ENCODE measurements around the gene RPL36.

Gene RPL36

GRCh38 chr19:5690125-5690954 lies at the start of gene RPL36:
Gene RPL36 (plus strand): TSS chr19:5690295. CDS start chr19:5690508, 213 bp downstream.
- peak; percentile 81 for DNase-seq

GRCh38 chr19:5641171-5641570 lies 48.9 kb upstream of the RPL36 start:
- DNase-seq: no peak

- no peak for DNase-seq
Measured at GRCh38 chr19:5642204-5642603, 47.9 kb upstream of the RPL36 start.

GRCh38 chr19:5643060-5643459 lies 47.0 kb upstream of the RPL36 start:
- no peak for DNase-seq

- no peak for DNase-seq
Measured at GRCh38 chr19:5644037-5644436, 46.1 kb upstream of the RPL36 start.

- DNase-seq: no peak
Measured at GRCh38 chr19:5645409-5645808, 44.7 kb upstream of the RPL36 start.

GRCh38 chr19:5646703-5647102 lies 43.4 kb upstream of the RPL36 start:
- no peak for DNase-seq

GRCh38 chr19:5648464-5648863 lies 41.6 kb upstream of the RPL36 start:
- no peak for DNase-seq

- no peak for DNase-seq
Measured at GRCh38 chr19:5651361-5651760, 38.7 kb upstream of the RPL36 start.

- no peak for DNase-seq
Measured at GRCh38 chr19:5652261-5652660, 37.8 kb upstream of the RPL36 start.

- no peak for DNase-seq
Measured at GRCh38 chr19:5654931-5655330, 35.2 kb upstream of the RPL36 start.

- DNase-seq: no peak
Measured at GRCh38 chr19:5655412-5655811, 34.7 kb upstream of the RPL36 start.

GRCh38 chr19:5661483-5661882 lies 28.6 kb upstream of the RPL36 start:
- DNase-seq: no peak

GRCh38 chr19:5663904-5664303 lies 26.2 kb upstream of the RPL36 start:
- DNase-seq: no peak

- DNase-seq: no peak
Measured at GRCh38 chr19:5664515-5664914, 25.6 kb upstream of the RPL36 start.

- DNase-seq: peak; percentile 29
Measured at GRCh38 chr19:5665781-5666513, 24.1 kb upstream of the RPL36 start.

GRCh38 chr19:5666921-5667610 lies 23.0 kb upstream of the RPL36 start:
- DNase-seq: no peak

- no peak for DNase-seq
Measured at GRCh38 chr19:5667751-5668271, 22.3 kb upstream of the RPL36 start.

GRCh38 chr19:5669212-5669611 lies 20.9 kb upstream of the RPL36 start:
- DNase-seq: no peak

- no peak for DNase-seq
Measured at GRCh38 chr19:5671600-5671999, 18.5 kb upstream of the RPL36 start.

- DNase-seq: no peak
Measured at GRCh38 chr19:5672708-5673459, 17.2 kb upstream of the RPL36 start.

- DNase-seq: no peak
Measured at GRCh38 chr19:5673752-5674151, 16.3 kb upstream of the RPL36 start.

- DNase-seq: no peak
Measured at GRCh38 chr19:5674714-5675113, 15.4 kb upstream of the RPL36 start.

All from amniotic stem cell (primary cell).